Upper lobe of left lung (tissue), 4 donors: ENCODE data around the gene PDILT.

Experiments used
- POLR2A ChIP-seq, 4 donors: fragments of 450-650 bp; IDR thresholded peaks; one replicate each; pipeline ENCODE4 v1.5.1; 2016 to 2017; ENCODE audit warnings: antibody characterized with exemption in 4 of 4, mild to moderate bottlenecking in 2 of 4
- TF ChIP-seq, protein P1 (sequence below), 6 experiments: fragments of 450-650 bp in 4 of 6; fragments of 200-600 bp in 2 of 6; sonication (generic) in 2 of 6; IDR thresholded peaks; one replicate each; pipeline ENCODE4 v1.5.1; 2016 to 2019; ENCODE audit warnings: antibody characterized with exemption in 6 of 6

DNA sequence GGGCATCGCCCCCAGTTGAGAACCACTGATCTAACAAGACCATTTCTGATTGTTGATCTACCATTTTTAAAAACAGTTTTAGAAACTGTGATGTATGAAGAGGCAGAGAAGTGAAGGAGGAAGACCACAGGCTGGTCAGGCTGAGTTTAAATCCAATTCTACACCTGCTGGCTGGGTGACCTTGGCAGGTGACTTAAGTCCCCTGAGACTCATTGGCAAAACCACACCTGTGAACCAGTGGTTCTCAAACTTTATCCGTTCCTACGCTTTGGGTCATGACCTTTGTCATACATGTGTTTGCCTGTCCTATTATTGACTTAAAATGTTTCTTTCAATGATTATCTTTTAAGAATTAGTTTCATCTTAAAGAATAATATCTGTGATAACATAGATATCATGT is 79.5 kb downstream of the PDILT start:
- TF ChIP-seq, protein P1, sequence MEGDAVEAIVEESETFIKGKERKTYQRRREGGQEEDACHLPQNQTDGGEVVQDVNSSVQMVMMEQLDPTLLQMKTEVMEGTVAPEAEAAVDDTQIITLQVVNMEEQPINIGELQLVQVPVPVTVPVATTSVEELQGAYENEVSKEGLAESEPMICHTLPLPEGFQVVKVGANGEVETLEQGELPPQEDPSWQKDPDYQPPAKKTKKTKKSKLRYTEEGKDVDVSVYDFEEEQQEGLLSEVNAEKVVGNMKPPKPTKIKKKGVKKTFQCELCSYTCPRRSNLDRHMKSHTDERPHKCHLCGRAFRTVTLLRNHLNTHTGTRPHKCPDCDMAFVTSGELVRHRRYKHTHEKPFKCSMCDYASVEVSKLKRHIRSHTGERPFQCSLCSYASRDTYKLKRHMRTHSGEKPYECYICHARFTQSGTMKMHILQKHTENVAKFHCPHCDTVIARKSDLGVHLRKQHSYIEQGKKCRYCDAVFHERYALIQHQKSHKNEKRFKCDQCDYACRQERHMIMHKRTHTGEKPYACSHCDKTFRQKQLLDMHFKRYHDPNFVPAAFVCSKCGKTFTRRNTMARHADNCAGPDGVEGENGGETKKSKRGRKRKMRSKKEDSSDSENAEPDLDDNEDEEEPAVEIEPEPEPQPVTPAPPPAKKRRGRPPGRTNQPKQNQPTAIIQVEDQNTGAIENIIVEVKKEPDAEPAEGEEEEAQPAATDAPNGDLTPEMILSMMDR (IDR thresholded peaks at IDR 0.05): no peak
- TF ChIP-seq POLR2A (IDR thresholded peaks at IDR 0.05): no peak
